SK-N-SH (cell line): ENCODE results near the gene TLE1.

Source experiments
- CTCF ChIP-seq: fragments of 200-600 bp; sonication (generic); IDR thresholded peaks from 2 replicates; pipeline ENCODE4 v1.6.1; 2017; ENCODE audit warnings: antibody characterized with exemption, mild to moderate bottlenecking, moderate library complexity
- EZH2phosphoT487 ChIP-seq: fragments of 200-600 bp; sonication (generic); IDR thresholded peaks from 2 replicates; pipeline ENCODE4 v1.6.1; 2017; ENCODE audit warnings: low read depth, mixed run types, mild to moderate bottlenecking, antibody characterized with exemption, moderate library complexity, borderline replicate concordance
- FOSL2 ChIP-seq: IDR thresholded peaks from 2 replicates; pipeline ENCODE4 v1.4.0; 2012; ENCODE audit warnings: low read depth, mild to moderate bottlenecking, moderate library complexity, borderline replicate concordance
- FOXM1 ChIP-seq: IDR thresholded peaks from 2 replicates; pipeline ENCODE4 v1.4.0; 2012; ENCODE audit warnings: low read depth, mild to moderate bottlenecking
- JUND ChIP-seq: IDR thresholded peaks from 2 replicates; pipeline ENCODE4 v1.4.0; 2012
- MAX ChIP-seq: IDR thresholded peaks from 2 replicates; pipeline ENCODE4 v1.4.0; 2012; ENCODE audit warnings: low read depth
- POLR2AphosphoS5 ChIP-seq: IDR thresholded peaks from 2 replicates; pipeline ENCODE4 v1.6.1; 2012; ENCODE audit warnings: low read depth, low read length
- RAD21 ChIP-seq: IDR thresholded peaks from 2 replicates; pipeline ENCODE4 v1.6.1; 2012; ENCODE audit warnings: mild to moderate bottlenecking, low read length
- REST ChIP-seq: IDR thresholded peaks from 2 replicates; pipeline ENCODE4 v1.6.1; 2012; ENCODE audit warnings: mild to moderate bottlenecking, low read depth, low read length, moderate library complexity
- RFX5 ChIP-seq: IDR thresholded peaks from 2 replicates; pipeline ENCODE4 v1.6.1; 2012; ENCODE audit warnings: mild to moderate bottlenecking, improper control_type of control experiment, low read length
- SIN3A ChIP-seq: IDR thresholded peaks from 2 replicates; pipeline ENCODE4 v1.6.1; 2012; ENCODE audit warnings: low read depth, mild to moderate bottlenecking, low read length, moderate library complexity, borderline replicate concordance
- SMC3 ChIP-seq: IDR thresholded peaks from 2 replicates; pipeline ENCODE4 v1.6.1; 2012; ENCODE audit warnings: low read depth, low read length, improper control_type of control experiment
- TEAD4 ChIP-seq: IDR thresholded peaks from 2 replicates; pipeline ENCODE4 v1.4.0; 2012; ENCODE audit warnings: mild to moderate bottlenecking, borderline replicate concordance; ENCODE audit not compliant: insufficient read depth
- YY1 ChIP-seq: IDR thresholded peaks from 2 replicates; pipeline ENCODE4 v1.4.0; 2012; ENCODE audit warnings: low read depth, mild to moderate bottlenecking

- no peak for TF ChIP-seq CTCF
- TF ChIP-seq SIN3A, result no peak
- no peak for TF ChIP-seq POLR2AphosphoS5
- TF ChIP-seq EZH2phosphoT487, result no peak
- no peak for TF ChIP-seq RAD21
- TF ChIP-seq MAX, result no peak
- TF ChIP-seq FOXM1, result no peak
- TF ChIP-seq REST, result no peak
- no peak for TF ChIP-seq SMC3
- TF ChIP-seq RFX5, result no peak
- TF ChIP-seq TEAD4, result no peak
- TF ChIP-seq JUND, result no peak
- no peak for TF ChIP-seq YY1
- TF ChIP-seq FOSL2, result no peak
Observed at GRCh38 chr9:81694541-81694940, 5.2 kb upstream of the TLE1 start.
